A549 treated with AZD9567 at 1 μM for 4 hours (cell line): ENCODE results near the gene GARNL3. TPM values are rescaled to one million over a fixed set of nuclear protein-coding genes. Genes with fewer than 3 reads are reported as not detected.

Experiments used
- total RNA-seq: library from RNA; stranded (reverse); fragments of 200-300 nt; extraction: Qiagen RNA extraction; gene quantifications from 5 replicates; pipeline ENCODE4 v1.2.3, GENCODE V29; 2022; ENCODE audit not compliant: insufficient read depth

Gene GARNL3
- 1.7 to 3.0 TPM (median 2.8 TPM) in 4 of 5 replicates, not detected in the other for total RNA-seq

GRCh38 chr9:127264462-127265219 lies at the start of gene GARNL3:
TSS of gene GARNL3 (plus strand) at chr9:127264774. CDS start at chr9:127264878, 104 bp downstream.

GRCh38 chr9:127396808-127397645 lies 132.5 kb downstream of the GARNL3 start, which contains the start of gene SLC2A8:
TSS of gene SLC2A8 (plus strand) at chr9:127397169. CDS start at chr9:127397231, 62 bp downstream.

GRCh38 chr9:127423934-127424675 lies 159.5 kb downstream of the GARNL3 start, which contains the start of gene ZNF79:
TSS of gene ZNF79 (plus strand) at chr9:127424382. CDS start at chr9:127424788, 406 bp downstream.

Other genes starting within 250 kb of the GARNL3 start
- gene ANGPTL2, start 142.1 kb upstream of the GARNL3 start, total RNA-seq: not detected in 5 replicates
- gene SLC2A8, start 132.4 kb downstream of the GARNL3 start, total RNA-seq: 15.8 to 18.1 TPM (median 16.8 TPM) in 5 replicates
- gene ZNF79, start 159.6 kb downstream of the GARNL3 start, total RNA-seq: 6.3 to 9.0 TPM (median 7.1 TPM) in 5 replicates
- 2,641 to 2,873 TPM (median 2,840 TPM) in 5 replicates for gene RPL12, start 186.6 kb downstream of the GARNL3 start, total RNA-seq
- 5.3 to 10.8 TPM (median 10.0 TPM) in 5 replicates for gene LRSAM1, start 186.7 kb downstream of the GARNL3 start, total RNA-seq